Measurements from ENCODE around the gene GPC5. TPM values are rescaled to one million over a fixed set of nuclear protein-coding genes. Genes with fewer than 3 reads are reported as not detected.
A peak's percentile ranks its signal among the peaks of the same experiment; 100 is the strongest.

The GPC5 gene
- total RNA-seq, 1 experiment from 2014 or later = 0.15 TPM

GRCh38 chr13:92259523-92259922 lies 861.1 kb downstream of the GPC5 start:
- Histone ChIP-seq H3K27ac (ENCODE audit: insufficient read length, low read depth, low read length) (no peak overlapping the region), H2AK5ac (ENCODE audit: insufficient read length, low read length) (no peak overlapping the region), H3K9ac (ENCODE audit: extremely low read depth, insufficient read length, low read length) (no peak overlapping the region), H4K8ac (replicated peaks; ENCODE audit: insufficient read length, low read depth, low read length) (no peak overlapping the region), H2BK20ac (ENCODE audit: low read depth, low read length, poor library complexity, severe bottlenecking) (no peak overlapping the region), H2BK120ac (ENCODE audit: low read depth, low read length, poor library complexity, severe bottlenecking) (no peak overlapping the region), H3K79me2 (ENCODE audit: insufficient read depth, low read length) (no peaks in the 10 kb centered on the region), H3K4ac (ENCODE audit: low read depth, low read length) (no peak overlapping the region), H3K4me1 (ENCODE audit: insufficient read depth, low read length) (no peaks in the 10 kb centered on the region; the same call in 1 of the 2 replicates), H4K91ac (ENCODE audit: insufficient read length, low read depth, low read length) (no peak overlapping the region), H3K23me2 (ENCODE audit: insufficient read length, low read depth, low read length, poor library complexity, severe bottlenecking) (no peaks in the 10 kb centered on the region), H2BK5ac (ENCODE audit: insufficient read length, low read length) (no peak overlapping the region), H3K4me2 (ENCODE audit: insufficient read depth, insufficient read length, low read length) (no peak overlapping the region), H3K56ac (ENCODE audit: insufficient read length, low read depth, low read length) (no peak overlapping the region), H3K18ac (ENCODE audit: insufficient read length, low read depth, low read length) (no peak overlapping the region), H4K5ac (ENCODE audit: insufficient read length, low read depth, low read length) (no peak overlapping the region), H3K79me1 (ENCODE audit: insufficient read depth, low read depth, low read length, poor library complexity, severe bottlenecking) (no peaks in the 10 kb centered on the region), H3T11ph (ENCODE audit: low read length) (no peak overlapping the region), H3K9me3 (ENCODE audit: control insufficient read depth, low read depth, low read length) (no peaks in the 10 kb centered on the region), H2BK12ac (ENCODE audit: insufficient read length, low read depth, low read length) (no peak overlapping the region), H3K23ac (ENCODE audit: insufficient read length, low read depth, low read length) (no peak overlapping the region), H3K14ac (ENCODE audit: insufficient read depth, low read length) (no peak overlapping the region), H2AFZ (ENCODE audit: low read length) (peak overlapping the region; percentile 8), H4K20me1 (ENCODE audit: control insufficient read depth, insufficient read depth, insufficient read length) (no peaks in the 10 kb centered on the region), H3K27me3 (ENCODE audit: insufficient read depth, low read length) (no peaks in the 10 kb centered on the region), H2BK15ac (ENCODE audit: low read depth, low read length) (no peak overlapping the region)
- peaks cover 0 to 6% of the 10 kb centered on the region in 2 experiments; a peak in 1 of 4 replicates for H3K4me1 Mint-ChIP-seq
- no peaks in the 10 kb centered on the region for H3K9me3 Mint-ChIP-seq
- H3K4me3 Mint-ChIP-seq = no peak overlapping the region
- WGBS (ENCODE audit: extremely low coverage, insufficient read length, low lambda C conversion rate) = no CpG with 5 or more reads among the region's 1 CpG
- no peaks in the 10 kb centered on the region for H3K27me3 Mint-ChIP-seq (ENCODE audit: low read depth)
- H3K36me3 Mint-ChIP-seq (ENCODE audit: insufficient read depth in 1 of 3, low read depth in 3 of 3) = no peaks in the 10 kb centered on the region
- H3K27ac Mint-ChIP-seq = no peak overlapping the region
- no peak for DNase-seq
- no peak for TF ChIP-seq CTCF (conservative IDR thresholded peaks at IDR 0.05)

Data from H9 (cell line).